NCI-H345 treated with DMSO at 0.1 percent for 48 hours (cell line): ENCODE measurements around the gene TMEM240.
"Not testable (repeated sequence)": the region's sequence is repeated elsewhere in the genome, so short reads cannot be mapped to it uniquely, and the experiment has no call there.

Experiments
- DNase-seq: peaks from one replicate; lab custom pipeline; 2025; ENCODE audit not compliant: unreplicated experiment; lab: John Stamatoyannopoulos, UW

Gene TMEM240

DNA sequence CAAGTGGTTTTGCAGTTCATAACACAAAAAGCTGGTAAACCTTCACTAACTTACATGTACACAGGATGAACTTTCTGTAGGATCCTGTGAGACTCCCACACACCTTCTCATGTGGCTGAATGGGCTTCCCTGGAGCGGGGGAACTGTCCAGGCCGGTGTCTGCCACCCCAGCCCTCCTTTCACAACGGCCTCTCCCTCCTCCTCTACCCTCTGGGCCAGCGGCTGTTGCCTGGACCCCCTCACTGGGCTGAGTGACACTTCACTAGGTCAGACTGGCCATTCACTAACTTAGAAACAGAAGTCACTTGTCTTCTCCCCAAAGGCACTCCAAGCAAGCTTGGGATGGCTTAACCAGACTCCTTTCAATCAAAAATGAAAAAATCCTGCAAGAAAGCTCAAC is 18.2 kb upstream of the TMEM240 start:
- no peak for DNase-seq

GRCh38 chr1:1557688-1558087 is 17.3 kb upstream of the TMEM240 start:
- not testable (repeated sequence) for DNase-seq

- not testable (repeated sequence) for DNase-seq
Measured at GRCh38 chr1:1556961-1557360, 16.5 kb upstream of the TMEM240 start.

- no peak for DNase-seq
Measured at GRCh38 chr1:1556505-1556904, 16.1 kb upstream of the TMEM240 start.

DNA sequence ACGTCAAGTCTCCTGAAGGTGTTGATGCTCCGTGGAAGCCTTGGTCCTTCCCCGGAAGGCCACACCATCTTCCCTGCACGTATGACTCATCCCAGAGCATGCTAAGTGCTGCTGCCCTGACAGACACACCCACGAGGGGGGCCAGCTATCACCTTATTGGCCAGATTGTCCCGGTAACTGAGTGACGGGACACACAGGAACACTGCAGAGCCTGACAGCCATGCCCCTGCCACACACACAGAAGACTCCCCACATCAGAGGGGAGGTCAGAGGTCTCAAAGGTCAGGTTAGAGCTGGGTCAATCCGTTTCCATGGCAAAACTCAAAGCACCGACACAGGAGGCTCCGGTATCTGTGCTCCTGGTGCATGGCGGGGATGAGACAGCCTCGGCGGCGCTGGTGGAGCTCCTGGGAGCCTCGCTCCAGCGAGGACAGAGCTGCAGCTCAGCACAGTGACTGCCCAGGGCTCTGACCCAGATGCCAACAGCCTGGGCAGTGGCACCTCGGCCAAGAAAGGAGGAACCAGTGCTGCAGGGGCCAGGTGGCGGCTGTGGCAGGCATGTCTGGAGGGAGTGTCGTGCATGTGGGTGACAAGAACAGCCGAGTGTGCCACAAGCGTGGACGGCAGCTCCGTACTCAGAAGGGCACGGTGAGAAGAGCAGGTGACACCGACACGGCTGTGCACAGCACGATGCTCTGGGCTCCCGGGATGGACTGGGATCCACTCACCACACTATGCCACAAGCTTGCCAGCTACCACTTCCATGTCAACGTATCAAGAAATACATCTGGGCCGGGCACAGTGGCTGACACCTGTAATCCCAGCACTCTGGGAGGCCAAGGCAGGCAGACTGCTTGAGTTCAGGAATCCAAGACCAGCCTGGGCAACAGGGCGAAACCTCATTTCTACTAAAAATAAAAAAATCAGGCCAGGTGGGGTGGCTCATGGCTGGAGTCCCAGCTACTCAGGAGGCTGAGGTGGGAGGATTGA is 14.8 kb upstream of the TMEM240 start:
- no peak for DNase-seq

- no peak for DNase-seq
Measured at GRCh38 chr1:1554550-1554925, 14.1 kb upstream of the TMEM240 start.

GRCh38 chr1:1553821-1554494 is 13.5 kb upstream of the TMEM240 start:
- DNase-seq: no peak

GRCh38 chr1:1552263-1552639 is 11.8 kb upstream of the TMEM240 start:
- DNase-seq: no peak

DNA sequence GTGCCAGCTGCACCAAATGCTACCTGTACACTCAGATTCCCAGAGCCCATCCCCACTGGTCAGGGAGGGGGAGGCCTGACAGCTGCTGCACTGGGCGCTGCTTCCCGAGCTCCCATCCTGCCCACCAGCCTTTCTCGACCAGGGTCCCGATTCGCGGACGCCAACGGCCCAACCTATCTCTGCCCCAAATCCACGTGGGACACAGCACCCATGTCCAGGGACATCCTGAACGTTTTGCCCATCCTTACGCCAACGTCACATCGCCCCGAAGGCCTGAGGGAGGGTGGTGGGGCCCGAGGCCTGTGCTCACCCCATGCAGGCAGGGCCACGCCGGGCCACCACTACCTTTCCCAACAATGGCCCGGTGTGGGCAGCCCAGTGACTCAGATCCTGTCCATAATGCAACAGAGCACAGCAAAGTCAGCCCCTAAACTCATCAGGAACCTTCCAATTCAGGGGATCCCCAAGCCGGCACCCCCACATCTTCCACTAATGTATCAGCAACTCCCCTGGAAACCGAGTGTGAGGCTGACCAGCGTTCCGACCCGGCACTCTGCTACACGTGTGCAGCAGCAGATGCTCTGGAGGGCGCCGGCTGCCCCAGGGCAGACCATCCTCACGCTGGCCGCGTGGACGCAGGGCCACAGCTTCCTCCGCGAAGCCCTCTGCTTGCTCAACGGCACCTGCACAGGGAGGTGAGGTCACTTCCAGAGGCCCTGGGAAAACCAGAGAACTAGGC is 11.3 kb upstream of the TMEM240 start:
- DNase-seq: no peak

DNA sequence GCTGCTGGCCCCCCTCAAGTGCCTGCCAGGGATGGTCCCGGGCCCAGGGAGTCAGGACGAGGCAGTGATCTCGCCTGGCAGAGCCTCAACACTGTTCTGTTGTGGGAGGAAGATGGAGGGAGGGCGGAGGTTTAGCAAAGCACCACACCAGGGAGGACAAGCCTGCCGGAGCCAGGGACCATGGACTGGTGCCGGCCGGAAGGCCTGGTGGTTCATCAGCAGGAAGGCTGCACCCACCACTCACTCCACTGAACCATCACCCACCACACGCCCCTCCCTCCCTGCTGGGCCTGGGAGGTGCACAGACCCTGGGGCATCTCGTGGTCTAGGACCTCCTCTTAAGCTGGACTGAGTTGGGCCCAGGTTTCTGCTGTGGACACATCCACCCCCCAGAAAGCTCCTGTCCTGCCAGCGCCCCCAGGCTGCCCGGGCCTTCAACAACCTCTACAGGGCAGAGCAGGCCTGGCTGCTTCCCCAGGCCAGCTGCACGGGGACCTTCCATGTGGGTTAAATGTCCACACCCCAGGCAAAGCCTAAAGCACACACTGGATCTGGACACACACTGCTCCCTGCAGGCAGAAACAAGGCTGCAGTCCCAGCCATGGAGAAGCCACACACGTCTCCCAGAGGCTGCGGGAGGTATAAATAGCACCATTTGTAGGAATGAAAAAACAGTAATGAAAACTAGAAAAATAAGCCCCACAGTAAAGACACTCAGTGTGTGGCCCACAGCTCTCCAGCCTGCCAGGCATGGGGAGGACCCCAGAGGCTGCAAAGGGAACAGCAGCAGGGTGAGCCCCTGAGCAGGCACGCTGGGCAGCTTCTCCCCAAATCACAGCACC is 10.4 kb upstream of the TMEM240 start:
- no peak for DNase-seq

GRCh38 chr1:1550087-1550486 is 9.7 kb upstream of the TMEM240 start:
- DNase-seq: no peak

GRCh38 chr1:1548591-1548990 is 8.2 kb upstream of the TMEM240 start:
- no peak for DNase-seq

DNA sequence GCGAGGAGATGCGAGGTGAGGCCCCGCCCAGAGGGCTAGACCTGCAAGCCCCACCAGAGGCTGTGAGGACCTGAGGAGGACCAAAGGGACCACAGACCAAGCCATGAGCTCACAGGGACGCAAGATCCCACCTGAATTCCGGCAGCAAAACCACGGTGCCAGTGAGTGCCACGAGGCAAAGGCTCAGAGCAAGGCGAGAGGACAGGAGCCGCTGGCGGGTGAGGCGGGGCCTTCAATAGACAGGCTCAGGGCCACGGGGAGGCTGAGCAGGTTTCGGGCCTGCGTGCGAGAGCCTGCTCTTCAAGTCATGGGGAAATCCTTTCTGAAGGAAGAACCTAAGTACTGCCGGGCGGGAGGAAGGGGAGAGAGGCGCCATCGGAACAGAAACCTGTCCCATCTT is 7.1 kb upstream of the TMEM240 start:
- no peak for DNase-seq

- DNase-seq: no peak
Measured at GRCh38 chr1:1547011-1547410, 6.6 kb upstream of the TMEM240 start.

DNA sequence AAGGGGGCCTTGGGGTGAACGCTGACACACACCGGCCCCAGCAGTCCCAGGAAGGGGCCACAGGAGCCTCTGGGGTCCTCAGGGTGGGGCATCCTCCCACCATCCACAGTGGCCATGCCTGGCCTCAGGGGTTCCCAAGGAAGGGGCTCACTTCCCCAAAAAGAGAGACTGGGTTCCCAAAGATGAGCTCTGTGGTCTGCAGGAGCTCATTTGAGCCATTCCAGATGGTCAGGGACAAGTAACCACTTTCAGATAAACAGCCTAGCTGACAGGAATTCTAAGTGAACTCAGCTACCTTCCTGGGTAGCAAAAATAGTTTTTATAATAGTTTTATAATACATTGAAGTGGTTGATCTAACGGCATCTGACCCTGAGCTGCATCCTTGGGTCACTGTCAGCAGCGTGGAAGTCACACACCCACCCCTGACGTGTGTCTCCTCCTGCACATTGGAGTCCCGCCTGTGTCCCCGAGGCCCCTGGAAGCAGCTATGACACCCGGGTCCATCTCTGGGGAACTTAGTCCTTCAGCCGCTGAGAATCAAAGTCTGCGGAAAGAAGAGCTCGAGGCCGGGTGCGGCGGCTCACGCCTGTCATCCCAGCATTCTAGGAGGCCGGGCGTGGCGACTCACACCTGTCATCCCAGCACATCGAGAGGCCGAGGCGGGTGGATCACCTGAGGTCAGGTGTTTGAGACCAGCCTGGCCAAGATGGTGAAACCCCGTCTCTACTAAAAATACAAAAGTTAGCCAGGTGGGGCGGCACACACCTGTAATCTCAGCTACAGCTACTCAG is 5.7 kb upstream of the TMEM240 start:
- no peak for DNase-seq

DNA sequence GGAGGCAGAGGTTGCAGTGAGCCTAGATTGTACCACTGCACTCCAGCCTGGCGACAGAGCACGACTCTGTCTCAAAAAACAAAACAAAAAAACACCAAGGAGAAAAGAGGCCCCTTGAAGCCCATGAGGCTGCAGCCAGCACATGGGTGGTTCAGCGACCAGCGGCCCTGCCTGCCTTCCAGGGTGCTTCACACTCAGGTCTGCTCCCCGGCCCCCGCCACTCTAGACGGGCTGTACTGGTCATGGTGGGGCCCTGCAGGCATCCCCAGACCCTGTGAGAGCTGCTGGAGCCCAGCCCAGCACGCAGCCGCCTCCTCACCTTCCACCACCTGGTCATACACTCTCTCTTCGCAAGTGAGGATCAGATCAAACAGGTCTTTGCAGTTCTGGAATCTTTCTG is 4.1 kb upstream of the TMEM240 start:
- DNase-seq: no peak

DNA sequence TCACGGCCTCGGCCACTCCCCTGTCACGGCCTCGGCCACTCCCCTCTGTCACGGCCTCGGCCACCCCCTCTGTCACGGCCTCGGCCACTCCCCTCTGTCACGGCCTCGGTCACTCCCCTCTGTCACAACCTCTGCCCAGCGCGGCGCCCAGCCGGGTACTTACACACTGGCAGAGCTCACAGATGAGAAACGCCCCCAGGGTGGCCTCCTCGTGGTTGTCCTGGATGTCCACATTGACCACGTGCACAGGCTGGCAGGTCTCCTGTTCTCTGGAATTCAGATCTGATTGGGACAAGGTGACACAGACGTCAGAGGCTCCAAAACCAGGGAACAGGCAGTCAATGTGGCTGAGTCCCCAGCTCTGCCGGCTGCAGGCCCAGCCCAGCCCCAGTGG is 3.3 kb upstream of the TMEM240 start:
- no peak for DNase-seq

DNA sequence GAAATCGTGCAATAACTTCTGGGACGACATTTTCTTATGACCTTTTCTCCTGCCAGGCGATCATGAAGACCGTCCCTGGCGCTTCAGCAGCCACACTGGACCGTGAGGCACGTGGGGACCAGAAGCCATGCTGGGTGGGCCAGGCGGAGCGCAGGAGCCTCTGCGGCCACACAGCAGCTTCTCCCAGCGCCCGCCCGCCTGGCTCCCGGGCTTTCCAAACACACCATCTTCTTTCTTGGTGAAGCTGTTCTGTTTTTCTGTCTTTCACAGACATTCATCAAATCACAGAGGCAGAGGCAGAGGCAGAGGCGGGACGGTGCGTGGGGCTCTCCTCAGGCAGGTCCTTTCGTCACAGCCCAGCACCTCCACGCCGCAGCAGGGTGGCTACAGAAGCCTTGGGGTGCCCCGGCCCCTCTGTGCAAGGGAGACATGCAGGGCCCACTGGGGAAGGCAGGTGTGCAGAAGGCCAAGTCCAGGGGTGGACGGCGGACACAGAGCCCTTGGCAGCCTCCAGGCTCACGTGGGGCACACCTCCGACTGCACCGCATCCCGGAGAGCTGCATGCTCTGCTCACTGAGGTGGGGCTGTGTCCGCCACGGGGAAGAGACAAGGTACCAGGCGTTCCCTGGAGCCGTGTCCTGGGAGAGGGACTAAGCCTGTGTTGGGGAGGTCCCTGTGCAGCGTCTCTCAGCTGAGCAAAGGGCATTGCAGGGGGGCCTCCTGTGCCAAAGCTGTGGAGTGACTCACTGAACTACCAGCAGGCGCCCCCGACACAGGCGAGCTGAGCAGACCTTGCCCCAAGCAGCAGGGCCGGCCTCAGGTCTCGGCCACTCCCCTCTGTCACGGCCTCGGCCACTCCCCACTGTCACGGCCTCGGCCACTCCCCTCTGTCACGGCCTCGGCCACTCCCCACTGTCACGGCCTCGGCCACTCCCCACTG is 2.6 kb upstream of the TMEM240 start:
- DNase-seq: no peak
